HepG2 (cell line): ENCODE results near the gene KLHDC8B. TPM values are rescaled to one million over a fixed set of nuclear protein-coding genes. Genes with fewer than 3 reads are reported as not detected.

ENCODE experiments used
- ATAC-seq: fragments of 200-7000 bp; cut with Tn5 transposase; 3 replicates; pipeline ENCODE4 v1.9.1; 2020; ENCODE audit warnings: mild to moderate bottlenecking, moderate library complexity
- BruUV-seq: library from RNA; stranded (reverse); fragments of 400-500 nt; replicated peaks from 2 replicates; lab custom pipeline; 2021; lab: Mats Ljungman, UMichigan
- CTCF ChIA-PET: fragments of 300-600 bp; formaldehyde crosslinking; extraction: SDS; loops from one replicate; lab custom pipeline; 2021; ENCODE audit warnings: low total read pairs, inconsistent platforms, low intra/inter-chr PET ratio; lab: Yijun Ruan, JAX
- POLR2A ChIA-PET: fragments of 350-600 bp; sonication (Branson Sonifier 250); formaldehyde crosslinking; loops from one replicate; lab custom pipeline; 2020; ENCODE audit warnings: antibody characterized with exemption, inconsistent platforms; lab: Yijun Ruan, JAX
- DNase-seq: peaks from one replicate; pipeline ENCODE4 v3.0.0-alpha.2; 2015; ENCODE audit warnings: low spot score
- FAIRE-seq: peaks from 3 replicates; lab custom pipeline; 2011; peaks lifted over from hg19 to GRCh38; lab: Jason Lieb, UNC
- H2AFZ ChIP-seq: one replicate; pipeline ENCODE4 v1.6.1; 2011; ENCODE audit warnings: low read length, inconsistent platforms
- H3K27ac ChIP-seq: fragments of 300-600 bp; 3 replicates; pipeline ENCODE4 v1.8.0; 2011; ENCODE audit warnings: mixed run types, mild to moderate bottlenecking, mixed read lengths, low read length, inconsistent platforms; ENCODE audit not compliant: insufficient read depth; ENCODE audit errors: extremely low read length
- H3K27me3 ChIP-seq, 2 experiments: fragments of 200-600 bp in 1 of 2; 2 replicates in 1 of 2; 3 replicates in 1 of 2; pipeline versions ENCODE4 v1.6.0 to v1.8.0; 2011; ENCODE audit warnings: low read length in 2 of 2, mild to moderate bottlenecking in 2 of 2, moderate library complexity in 2 of 2, inconsistent platforms in 1 of 2; ENCODE audit not compliant: insufficient read depth in 2 of 2, control insufficient read depth in 1 of 2
- H3K36me3 ChIP-seq, 2 experiments: fragments of 200-600 bp in 1 of 2; replicated peaks in 1 of 2; 2 replicates in 1 of 2; 3 replicates in 1 of 2; pipeline versions ENCODE4 v1.5.1 to v1.8.0; 2011; ENCODE audit warnings: low read length in 2 of 2, inconsistent platforms in 1 of 2; ENCODE audit not compliant: insufficient read depth in 2 of 2, control insufficient read depth in 1 of 2
- H3K4me1 ChIP-seq: 2 replicates; pipeline ENCODE4 v1.5.1; 2012; ENCODE audit warnings: low read length, inconsistent platforms; ENCODE audit not compliant: insufficient read depth
- H3K4me2 ChIP-seq: 2 replicates; pipeline ENCODE4 v1.6.0; 2011; ENCODE audit warnings: low read depth, low read length, inconsistent platforms
- H3K4me3 ChIP-seq, 3 experiments: fragments of 200-600 bp in 1 of 3; sonication (generic), shearing (Covaris generic) in 1 of 3; replicated peaks in 1 of 3; 2 replicates each; pipeline ENCODE4 v1.5.1; 2011 to 2016; ENCODE audit warnings: low read length in 3 of 3, inconsistent platforms in 2 of 3, low read depth in 2 of 3, mild to moderate bottlenecking in 2 of 3, control low read depth in 1 of 3, mixed read lengths in 1 of 3; ENCODE audit not compliant: insufficient read depth in 1 of 3
- H3K79me2 ChIP-seq: one replicate; pipeline ENCODE4 v1.6.1; 2011; ENCODE audit warnings: low read length, inconsistent platforms; ENCODE audit not compliant: insufficient read depth
- H3K9ac ChIP-seq: 2 replicates; pipeline ENCODE4 v1.6.0; 2011; ENCODE audit warnings: mild to moderate bottlenecking, low read depth, low read length, inconsistent platforms; ENCODE audit not compliant: insufficient read depth
- H3K9me3 ChIP-seq: 2 replicates; pipeline ENCODE4 v1.5.1; 2012; ENCODE audit warnings: mild to moderate bottlenecking, low read length
- H4K20me1 ChIP-seq: 2 replicates; pipeline ENCODE4 v1.6.0; 2011; ENCODE audit warnings: inconsistent platforms, mild to moderate bottlenecking, low read length, moderate library complexity; ENCODE audit not compliant: insufficient read depth
- ATF5 ChIP-seq: sonication (generic); formaldehyde crosslinking; IDR thresholded peaks from 2 replicates; pipeline ENCODE4 v1.4.0; 2020; ENCODE audit warnings: mild to moderate bottlenecking, low read depth, missing genetic modification reagents
- MAFK ChIP-seq, 2 experiments: IDR thresholded peaks in 1 of 2; conservative IDR thresholded peaks in 1 of 2; 2 replicates each; pipeline ENCODE4 v1.6.1; 2011; ENCODE audit warnings: improper control_type of control experiment in 2 of 2, low read length in 2 of 2
- NKX3-1 ChIP-seq: sonication (generic); formaldehyde crosslinking; IDR thresholded peaks from 2 replicates; pipeline ENCODE4 v1.5.0; 2020; ENCODE audit warnings: missing genetic modification reagents
- NR2F1 ChIP-seq, 2 experiments: fragments of 450-650 bp in 1 of 2; formaldehyde crosslinking in 1 of 2; IDR thresholded peaks; 2 replicates each; pipeline versions ENCODE4 v1.5.0 to v1.6.1; 2016 to 2020; ENCODE audit warnings: mild to moderate bottlenecking in 1 of 2, missing compliant biosample characterization in 1 of 2, missing genetic modification reagents in 1 of 2, moderate library complexity in 1 of 2
- PHF8 ChIP-seq: sonication (generic); formaldehyde crosslinking; IDR thresholded peaks from 2 replicates; pipeline ENCODE4 v1.5.0; 2020; ENCODE audit warnings: missing genetic modification reagents
- PRDM15 ChIP-seq: sonication (generic); formaldehyde crosslinking; IDR thresholded peaks from 2 replicates; pipeline ENCODE4 v1.4.0; 2020; ENCODE audit warnings: missing genetic modification reagents
- RARA ChIP-seq: IDR thresholded peaks from 2 replicates; pipeline ENCODE4 v1.6.1; 2016; ENCODE audit warnings: missing genetic modification reagents, missing compliant biosample characterization
- SALL1 ChIP-seq: sonication (generic); formaldehyde crosslinking; IDR thresholded peaks from 2 replicates; pipeline ENCODE4 v1.8.0; 2022; ENCODE audit warnings: mild to moderate bottlenecking, missing genetic modification reagents
- ZNF558 ChIP-seq: sonication (generic); formaldehyde crosslinking; IDR thresholded peaks from 2 replicates; pipeline ENCODE4 v1.9.0; 2022; ENCODE audit warnings: mild to moderate bottlenecking, missing genetic modification reagents, borderline replicate concordance
- ZNF589 ChIP-seq: sonication (generic); formaldehyde crosslinking; conservative IDR thresholded peaks from 2 replicates; pipeline ENCODE4 v1.8.0; 2022; ENCODE audit warnings: mild to moderate bottlenecking, moderate library complexity, missing genetic modification reagents
- ZNF883 ChIP-seq: sonication (generic); formaldehyde crosslinking; IDR thresholded peaks from 2 replicates; pipeline ENCODE4 v1.5.1; 2020; ENCODE audit warnings: mild to moderate bottlenecking, missing genetic modification reagents; ENCODE audit errors: not compliant biosample characterization
- WGBS: methylation state at CpG from one replicate; pipeline ENCODE4 v1.1.6; 2017; ENCODE audit warnings: low lambda C conversion rate; 5-methylcytosine and 5-hydroxymethylcytosine counted together
- in situ Hi-C: cut with HindIII; loops from 2 replicates; pipeline ENCODE4 v1.10.0; 2017; ENCODE audit warnings: low pct_unique_long_range_greater_than_20kb; ENCODE audit not compliant: extremely low pct_ligation_motif_present
- intact Hi-C: fragments of 100-400 bp; cut with micrococcal nuclease; formaldehyde crosslinking; loops from one replicate; pipeline ENCODE4 v1.10.0; 2022; ENCODE audit not compliant: unreplicated experiment
- polyA plus RNA-seq, 8 experiments: library from polyadenylated mRNA; depleted of rRNA in 3 of 8; stranded (reverse) in 7 of 8; unstranded in 1 of 8; fragments of >200 nt; fragmentation: Illumina TruSeq in 4 of 8; extraction: Trizol in 4 of 8; gene quantifications; 2 replicates each; pipeline versions ENCODE4 v1.2.1 to v1.2.3, GENCODE V29; 2011 to 2016; ENCODE audit warnings: low read depth in 4 of 8, missing spikeins in 1 of 8, mixed read lengths in 1 of 8; ENCODE audit not compliant: insufficient read depth in 1 of 8
- total RNA-seq, 5 experiments: library from RNA; depleted of rRNA; stranded (reverse); fragments of >200 nt; fragmentation: Illumina TruSeq; extraction: Trizol; gene quantifications; 2 replicates each; pipeline ENCODE4 v1.2.3, GENCODE V29; 2016; ENCODE audit warnings: low read depth in 1 of 5

Gene KLHDC8B
- total and polyA plus RNA-seq, 2 of the 13 experiments (the other 11 are each of a cell fraction or from before 2014, with no cell fraction given), result 17.2 to 17.8 TPM

- TF ChIP-seq ZNF589, result no peak
- TF ChIP-seq NR2F1 (CRISPR knock-in tag; IDR thresholded peaks at IDR 0.05), result peak; percentile 92 to 96
- peak; percentile 69; the same call in 1 of the 2 replicates for TF ChIP-seq PRDM15
- TF ChIP-seq SALL1 (CRISPR knock-in tag), result peak; percentile 28
Measured at GRCh38 chr3:49134471-49135265, 36.7 kb upstream of the KLHDC8B start (continued).

GRCh38 chr3:49135499-49135898, 35.9 kb upstream of the KLHDC8B start:
- no peaks in the 10 kb centered on the region for H3K27me3 ChIP-seq
- H3K9ac ChIP-seq, result no peak overlapping the region
- H4K20me1 ChIP-seq, result no peaks in the 10 kb centered on the region
- H3K4me3 ChIP-seq, result no peak overlapping the region
- in situ Hi-C loops, result no loop called here
- H3K9me3 ChIP-seq, result no peaks in the 10 kb centered on the region
- TF ChIP-seq MAFK (conservative IDR thresholded peaks at IDR 0.05 in 1 of 2, IDR thresholded peaks at IDR 0.05 in 1 of 2; ENCODE audit: low read length in 2 of 2), result peak; percentile 21 to 50; a peak in 2 of 4 replicates
- TF ChIP-seq ATF5, result no peak
- TF ChIP-seq ZNF558 (CRISPR knock-in tag), result 0 out of 2 replicates have a peak, but pooled peaks have one; percentile 1
- 0 out of 2 replicates have a peak, but pooled peaks have one; percentile 0 for TF ChIP-seq PHF8 (CRISPR knock-in tag)
- peak; percentile 51 for TF ChIP-seq ZNF883 (CRISPR knock-in tag)
- no peak for TF ChIP-seq NKX3-1 (CRISPR knock-in tag)
- peak; percentile 65 for TF ChIP-seq RARA (CRISPR knock-in tag)
- TF ChIP-seq, all 625 proteins: peak for 5
- ChIA-PET POLR2A (interaction anchor here (0.6 to 8.5 kb wide), 6 partner anchors 15 to 43 kb away, joined by 3 to 110 read pairs (median 4); partner anchors contain the start of genes QRICH1 and USP19), CTCF (no interaction called here)
- peak overlapping the region; percentile 46 for H3K27ac ChIP-seq
- H3K4me1 ChIP-seq, result peaks cover 39% of the 10 kb centered on the region
- intact Hi-C loops, result no loop called here
- peaks cover 15% of the 10 kb centered on the region for H3K79me2 ChIP-seq
- BruUV-seq, result no TSS peak
- DNase-seq, result no peak
- FAIRE-seq, result no peak
- WGBS, result 7% methylated on average over 4 of the region's 4 CpGs
- no peak overlapping the region for H2AFZ ChIP-seq
- peaks cover 0 to 6% of the 10 kb centered on the region in 2 experiments; a peak in 1 of 5 replicates for H3K36me3 ChIP-seq
- no peak overlapping the region for H3K4me2 ChIP-seq
- peak; percentile 2 for ATAC-seq
